HG02970 (cell line): Measurements from ENCODE around the gene PAPPA.

Experiments
- ATAC-seq: cut with Tn5 transposase; IDR thresholded peaks from one replicate; pipeline ENCODE4 v1.9.1; 2021; ENCODE audit warnings: mild to moderate bottlenecking, moderate library complexity, moderate number of reproducible peaks; ENCODE audit not compliant: unreplicated experiment, low FRiP score

Gene PAPPA

GRCh38 chr9:116334546-116335150 is 181.1 kb downstream of the PAPPA start:
- ATAC-seq: no peak

GRCh38 chr9:116335392-116335791 is 181.8 kb downstream of the PAPPA start:
- no peak for ATAC-seq

DNA sequence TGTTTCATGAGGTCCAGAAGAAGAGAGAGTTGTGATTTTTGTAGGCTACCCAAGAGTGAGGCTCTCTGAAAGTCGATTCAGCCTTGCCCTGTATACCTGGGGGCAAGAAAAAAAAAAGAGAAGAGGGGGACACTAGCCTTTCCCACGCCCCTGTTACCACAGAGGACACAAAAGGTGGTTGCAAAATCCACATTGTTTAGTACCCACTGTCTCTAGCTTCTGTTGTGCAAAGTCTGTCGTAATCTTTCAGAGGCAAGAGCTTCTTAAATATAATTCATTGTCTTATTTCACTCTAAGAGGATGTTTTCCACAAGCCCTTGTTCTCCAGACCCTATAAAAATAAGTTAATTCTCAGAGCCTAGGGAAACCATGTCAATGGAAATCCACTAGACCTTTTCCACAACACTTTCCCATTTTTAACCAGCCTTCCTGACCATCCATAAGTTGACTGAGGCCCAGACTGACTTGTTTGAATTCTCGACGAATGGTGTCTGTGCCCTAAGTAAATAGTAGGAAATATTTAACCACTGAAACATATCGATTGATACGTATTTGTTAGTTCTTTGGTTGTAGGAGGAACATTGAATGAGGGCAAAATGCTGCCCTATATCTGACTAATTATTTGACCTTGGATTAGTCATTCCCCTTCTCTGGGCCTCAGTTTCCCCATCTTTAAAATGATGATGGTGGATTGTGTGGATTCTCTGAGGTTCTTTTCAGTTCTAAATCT is 182.7 kb downstream of the PAPPA start:
- ATAC-seq: no peak

DNA sequence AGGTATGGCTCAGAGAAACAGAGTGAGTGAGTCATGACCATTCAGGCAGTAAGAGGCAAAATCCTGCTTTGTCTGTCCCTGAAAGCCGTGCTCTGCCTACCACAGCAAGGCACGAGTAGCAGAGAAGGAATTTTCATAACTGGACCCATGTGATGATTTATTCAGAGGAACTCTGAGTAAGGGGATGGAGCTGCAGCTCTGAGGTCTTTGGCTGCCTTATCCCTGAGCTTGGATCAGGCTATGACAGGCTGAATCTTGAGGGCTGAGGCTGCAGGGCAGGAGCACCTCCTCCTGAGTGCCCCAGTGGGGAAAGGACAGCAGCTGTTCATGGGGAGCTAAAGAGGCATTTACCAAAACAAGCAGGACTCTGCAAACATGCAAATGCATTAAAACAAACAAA is 183.4 kb downstream of the PAPPA start:
- ATAC-seq: no peak

DNA sequence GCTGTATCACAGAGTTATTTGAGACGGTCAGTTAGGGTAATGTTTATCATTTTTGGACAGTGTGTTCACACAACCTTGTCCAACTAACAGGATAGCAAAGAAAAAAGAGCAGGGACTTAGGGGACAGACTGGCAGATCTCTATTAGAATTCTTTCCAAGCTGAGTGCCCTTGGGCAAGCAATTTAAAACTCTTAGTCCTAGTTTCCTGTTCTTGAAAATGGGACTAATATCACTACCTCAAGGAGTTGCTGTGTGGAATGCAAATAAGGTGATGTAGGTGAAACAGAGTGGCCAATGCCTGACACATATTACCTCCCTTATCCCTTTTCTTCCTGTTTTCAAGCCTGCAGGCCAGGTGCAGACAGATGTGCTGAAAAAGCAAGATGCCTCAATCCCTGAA is 186.7 kb downstream of the PAPPA start:
- no peak for ATAC-seq

- ATAC-seq: no peak
Observed at GRCh38 chr9:116342061-116342460, 188.5 kb downstream of the PAPPA start.

- ATAC-seq: no peak
Observed at GRCh38 chr9:116342941-116343340, 189.3 kb downstream of the PAPPA start.

GRCh38 chr9:116344416-116344815 is 190.8 kb downstream of the PAPPA start:
- no peak for ATAC-seq

- no peak for ATAC-seq
Observed at GRCh38 chr9:116345393-116345792, 191.8 kb downstream of the PAPPA start.

- ATAC-seq: no peak
Observed at GRCh38 chr9:116345817-116346216, 192.2 kb downstream of the PAPPA start.

DNA sequence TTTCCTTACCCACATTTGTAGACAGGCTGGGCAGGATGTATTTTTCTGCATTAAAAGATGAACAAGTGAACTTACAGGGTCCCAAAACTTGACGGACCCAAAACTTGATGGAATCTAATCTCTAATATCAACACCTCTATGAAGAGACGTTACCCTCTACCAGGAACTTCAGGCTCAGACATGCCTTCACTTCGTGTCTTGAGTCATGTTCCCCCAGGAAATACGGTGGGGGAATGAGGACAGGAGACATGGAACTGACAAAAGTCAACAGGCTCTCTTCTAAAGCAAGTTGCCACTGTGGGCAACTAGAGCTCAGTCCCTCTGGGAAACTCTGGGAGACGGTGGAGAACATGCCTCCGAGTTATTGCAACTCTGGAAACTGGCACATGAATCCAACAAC is 196.1 kb downstream of the PAPPA start:
- no peak for ATAC-seq

DNA sequence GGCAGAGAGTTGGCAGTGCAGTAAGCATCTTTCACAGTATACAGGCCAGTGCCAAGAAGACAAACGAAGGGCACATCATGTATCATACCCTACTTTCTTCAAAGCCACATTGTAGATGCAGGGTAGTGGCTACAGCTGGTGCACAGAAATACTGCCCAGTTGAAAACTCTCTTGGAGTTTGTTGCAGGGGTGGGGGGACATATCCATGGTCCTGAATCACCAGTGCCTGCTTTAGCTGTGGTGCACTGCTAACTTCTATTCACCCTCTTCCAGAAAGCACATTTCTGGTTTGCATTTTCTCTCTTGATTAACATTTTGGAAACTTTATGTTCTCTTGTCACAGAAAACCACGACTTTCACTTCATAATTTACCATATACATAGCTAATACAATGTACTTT is 196.6 kb downstream of the PAPPA start:
- ATAC-seq: no peak

DNA sequence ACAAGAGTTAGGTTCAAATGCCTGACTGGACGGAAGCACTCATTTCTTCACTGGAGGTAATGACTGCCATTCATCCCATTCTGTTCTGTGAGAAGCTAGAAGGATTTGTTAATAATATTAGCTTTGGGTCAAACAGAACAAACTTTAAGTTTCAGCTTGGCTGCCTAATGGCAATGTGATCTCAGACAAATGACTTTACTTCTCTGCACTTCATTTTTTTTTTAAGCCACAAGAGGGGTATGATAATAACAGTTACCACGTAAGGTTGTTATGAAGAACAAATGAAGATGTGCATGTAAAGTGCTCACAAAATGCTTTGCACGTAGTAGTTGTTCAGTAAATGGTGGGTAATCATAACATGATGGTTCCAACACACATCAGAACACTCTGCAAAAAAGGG is 199.4 kb downstream of the PAPPA start:
- no peak for ATAC-seq

GRCh38 chr9:116355153-116355921 is 201.7 kb downstream of the PAPPA start:
- no peak for ATAC-seq

DNA sequence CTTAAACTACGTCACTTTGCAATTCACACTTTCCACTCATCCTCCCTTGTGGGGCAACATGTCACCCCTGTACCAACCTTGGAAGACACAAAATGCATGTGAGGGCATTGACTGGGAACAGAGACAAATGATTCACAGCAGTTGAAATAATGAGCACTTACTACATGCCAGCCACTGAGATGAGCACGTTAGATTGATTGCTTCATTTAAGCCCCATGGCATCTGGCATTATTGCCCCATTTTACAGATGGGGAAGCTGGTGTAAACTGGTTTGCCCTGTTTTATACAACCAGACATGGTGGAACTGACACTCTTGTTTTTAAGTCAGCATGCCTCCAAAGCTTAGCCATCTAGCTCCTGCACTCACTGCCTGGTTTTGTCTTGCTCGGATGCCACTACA is 204.7 kb downstream of the PAPPA start:
- ATAC-seq: no peak

DNA sequence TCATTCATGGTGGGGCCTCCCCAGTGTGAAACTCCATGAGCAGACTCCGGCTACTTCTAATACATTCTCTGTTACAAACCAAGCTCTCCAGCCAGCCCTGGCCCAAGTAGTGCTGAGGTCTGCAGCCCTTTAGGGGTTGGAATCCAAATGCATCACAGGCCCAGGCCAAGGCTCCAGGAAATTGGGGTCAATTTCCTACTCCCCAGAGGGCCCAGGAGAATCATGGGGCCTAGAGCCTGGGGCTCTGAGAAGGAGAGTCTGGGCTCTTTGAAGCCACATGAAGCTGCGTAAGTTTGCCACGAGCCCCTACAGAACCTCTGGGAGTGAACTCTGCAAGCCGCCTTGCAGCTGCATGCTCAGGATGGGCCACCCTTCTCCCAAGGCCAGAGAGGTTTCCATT is 206.4 kb downstream of the PAPPA start:
- no peak for ATAC-seq

DNA sequence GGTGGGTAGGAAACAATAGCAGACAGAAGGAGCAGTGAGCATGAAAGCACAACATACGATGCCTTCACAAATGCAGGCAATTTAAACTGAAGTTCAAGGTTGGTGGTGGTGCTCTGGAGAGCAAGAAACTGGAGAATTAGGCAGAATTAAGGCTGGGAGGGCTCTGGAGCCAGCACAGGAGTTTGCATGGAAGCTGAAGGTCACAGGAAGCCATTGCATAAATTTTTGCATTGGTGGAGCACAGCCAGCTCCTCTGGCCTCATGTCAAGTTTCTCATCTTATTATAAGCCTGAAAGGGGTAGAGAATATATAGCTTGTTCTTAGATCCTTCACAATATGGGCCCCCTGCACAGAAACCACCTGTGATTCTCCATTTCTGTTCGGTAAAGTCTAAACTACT is 207.4 kb downstream of the PAPPA start:
- no peak for ATAC-seq

GRCh38 chr9:116361547-116361946 is 208.0 kb downstream of the PAPPA start:
- no peak for ATAC-seq

DNA sequence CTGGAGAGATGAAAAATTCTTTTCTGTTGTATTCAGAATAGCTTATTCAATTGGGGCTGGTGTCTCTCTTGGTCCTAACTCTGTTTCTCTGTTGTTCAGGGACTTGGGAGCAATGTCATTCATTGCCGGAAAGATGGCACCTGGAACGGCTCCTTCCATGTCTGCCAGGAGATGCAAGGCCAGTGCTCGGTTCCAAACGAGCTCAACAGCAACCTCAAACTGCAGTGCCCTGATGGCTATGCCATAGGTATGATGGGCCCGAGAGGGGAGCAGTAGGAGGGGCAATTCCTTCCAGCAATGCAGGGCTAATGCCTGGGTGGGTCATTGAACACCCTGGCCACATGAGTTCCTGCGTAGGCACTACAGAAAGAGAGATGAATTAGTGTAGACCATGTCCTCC is 208.9 kb downstream of the PAPPA start:
- ATAC-seq: no peak

DNA sequence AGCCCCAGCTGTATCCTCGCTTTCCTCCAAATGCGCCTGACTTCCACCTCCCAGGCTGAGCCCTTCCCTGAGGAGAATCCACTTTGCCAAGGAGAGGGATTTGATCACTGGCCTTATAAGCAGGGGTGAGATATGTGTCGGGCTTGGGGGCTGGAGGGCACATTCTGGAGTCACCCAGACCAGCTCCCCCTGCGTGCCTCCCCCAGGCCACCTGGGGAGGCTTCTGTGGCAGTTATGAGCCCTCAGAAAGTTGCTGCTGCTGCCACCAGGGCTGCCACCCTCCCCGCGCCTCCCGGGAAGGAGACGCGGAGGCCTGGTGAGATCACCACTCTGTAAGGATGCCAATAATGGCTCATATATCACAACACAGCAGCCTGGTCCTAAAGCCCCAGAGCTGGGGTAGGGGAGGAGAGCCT is 211.5 kb downstream of the PAPPA start:
- no peak for ATAC-seq

GRCh38 chr9:116366241-116366640 is 212.7 kb downstream of the PAPPA start:
- no peak for ATAC-seq

GRCh38 chr9:116368680-116369079 is 215.1 kb downstream of the PAPPA start:
- no peak for ATAC-seq
